Measurements from ENCODE around the gene TEKTIP1. TPM values are rescaled to one million over a fixed set of nuclear protein-coding genes. Genes with fewer than 3 reads are reported as not detected.
"Not testable (repeated sequence)": the region's sequence is repeated elsewhere in the genome, so short reads cannot be mapped to it uniquely, and the experiment has no call there.

TEKTIP1 gene
- total and polyA plus RNA-seq, 10 of the 15 experiments (the other 5 are each of a cell fraction or from before 2014, with no cell fraction given): 0.18 to 2.6 (median 0.60) TPM; not detected in 5

DNA sequence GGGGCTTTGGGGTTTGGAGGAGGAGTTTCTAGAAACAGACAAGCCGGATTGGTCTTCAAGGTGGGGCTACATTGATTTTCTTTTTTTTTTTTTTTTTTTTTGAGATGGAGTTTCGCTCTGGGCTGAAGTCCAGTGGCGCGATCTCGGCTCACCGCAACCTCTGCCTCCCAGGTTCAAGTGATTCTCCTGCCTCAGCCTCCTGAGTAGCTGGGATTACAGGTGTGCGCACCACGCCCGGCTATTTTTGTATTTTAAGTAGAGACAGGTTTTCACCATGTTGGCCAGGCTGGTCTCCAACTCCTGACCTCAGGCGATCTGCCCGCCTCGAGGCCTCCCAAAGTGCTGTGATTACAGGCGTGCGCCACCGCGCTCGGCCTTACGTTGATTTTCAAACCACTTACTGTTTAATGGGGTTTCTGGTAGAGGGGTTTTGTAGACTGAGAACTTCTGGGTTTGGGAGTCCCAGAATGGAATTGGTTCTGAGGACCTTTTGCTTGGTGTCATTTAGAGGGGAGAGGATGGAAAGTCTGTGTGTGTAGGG lies 30.8 kb upstream of the TEKTIP1 start:
- RAD21 ChIA-PET (ENCODE audit: unreplicated experiment): interaction anchor here (0.7 kb wide), 1 partner anchor 1283 kb away, joined by 3 read pairs; no protein-coding TSS in a partner anchor
- H4K20me1 ChIP-seq (ENCODE audit: control insufficient read depth, insufficient read depth); DNase-seq (ENCODE audit: low read depth, low spot score); H3K4me3 ChIP-seq; H3K27me3 ChIP-seq (replicated peaks in 1 of 2; ENCODE audit: control insufficient read depth in 2 of 2, insufficient read depth in 2 of 2, low read length in 1 of 2); FAIRE-seq; intact Hi-C loops (cut with micrococcal nuclease; ENCODE audit: unreplicated experiment); in situ Hi-C loops (cut with MboI); H3K4me2 ChIP-seq (ENCODE audit: control insufficient read depth, insufficient read depth); CTCF ChIA-PET; BruUV-seq (replicated peaks); H3K9me3 ChIP-seq (replicated peaks; ENCODE audit: control insufficient read depth, insufficient read depth, low read length); H2AFZ ChIP-seq (ENCODE audit: control insufficient read depth, low read depth, low read length); SMC1A ChIA-PET (ENCODE audit: uncharacterized antibody, unreplicated experiment); H3K36me3 ChIP-seq (ENCODE audit: control insufficient read depth in 2 of 2, insufficient read depth in 2 of 2, low read length in 1 of 2); H3K4me1 ChIP-seq (ENCODE audit: control insufficient read depth, insufficient read depth, low read length); ATAC-seq; POLR2A ChIA-PET; H3K9ac ChIP-seq (ENCODE audit: control insufficient read depth, insufficient read depth, low read length); H3K27ac ChIP-seq (ENCODE audit: control insufficient read depth, insufficient read depth): not testable (repeated sequence)
- WGBS (ENCODE audit: insufficient coverage, insufficient replicate concordance, low lambda C conversion rate, missing lambda C conversion rate): 89% methylated on average over 14 of the region's 18 CpGs
- H3K79me2 ChIP-seq (ENCODE audit: control insufficient read depth, insufficient read depth, low read length): peaks cover 46% of the 10 kb centered on the region

DNA sequence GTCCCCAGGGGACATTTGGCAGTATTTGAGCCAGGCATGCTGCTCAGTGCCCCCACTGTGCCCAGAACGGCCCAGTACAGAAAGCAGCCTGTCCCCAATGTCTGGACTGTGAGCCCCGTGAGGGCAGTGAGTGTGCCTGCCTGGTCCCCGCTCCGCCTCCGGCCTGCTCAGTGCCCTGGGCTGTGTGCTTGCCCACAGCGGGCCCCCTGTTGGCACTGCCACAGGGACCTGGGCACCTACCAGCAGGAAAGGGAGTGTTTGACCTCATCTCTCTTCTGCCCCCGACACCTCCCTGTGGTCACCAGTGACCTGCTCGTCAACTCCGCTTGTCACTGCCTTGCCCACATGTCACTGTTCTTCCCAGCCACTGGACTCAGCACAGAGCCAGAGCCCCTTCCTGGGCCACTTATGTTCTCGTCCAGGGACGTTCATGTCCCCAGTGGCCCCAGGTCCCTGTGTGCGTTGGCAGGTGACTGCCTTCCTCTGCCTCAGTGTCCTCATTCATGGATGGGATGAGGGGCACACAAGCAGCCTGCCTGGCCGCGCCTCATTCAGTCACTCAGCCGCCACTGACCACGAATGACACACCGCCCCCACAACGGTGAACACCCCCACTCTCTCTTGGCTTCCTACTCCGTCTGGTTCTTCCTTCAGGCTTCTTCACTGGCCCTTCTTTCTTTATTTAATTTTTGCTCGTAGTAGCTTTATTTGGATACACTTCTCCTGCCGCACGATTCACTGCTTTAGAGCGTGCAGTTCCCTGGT lies 30.0 kb upstream of the TEKTIP1 start:
- ChIA-PET POLR2A (no interaction called here), RAD21 (ENCODE audit: unreplicated experiment) (no interaction called here)
- TF ChIP-seq, protein P1, sequence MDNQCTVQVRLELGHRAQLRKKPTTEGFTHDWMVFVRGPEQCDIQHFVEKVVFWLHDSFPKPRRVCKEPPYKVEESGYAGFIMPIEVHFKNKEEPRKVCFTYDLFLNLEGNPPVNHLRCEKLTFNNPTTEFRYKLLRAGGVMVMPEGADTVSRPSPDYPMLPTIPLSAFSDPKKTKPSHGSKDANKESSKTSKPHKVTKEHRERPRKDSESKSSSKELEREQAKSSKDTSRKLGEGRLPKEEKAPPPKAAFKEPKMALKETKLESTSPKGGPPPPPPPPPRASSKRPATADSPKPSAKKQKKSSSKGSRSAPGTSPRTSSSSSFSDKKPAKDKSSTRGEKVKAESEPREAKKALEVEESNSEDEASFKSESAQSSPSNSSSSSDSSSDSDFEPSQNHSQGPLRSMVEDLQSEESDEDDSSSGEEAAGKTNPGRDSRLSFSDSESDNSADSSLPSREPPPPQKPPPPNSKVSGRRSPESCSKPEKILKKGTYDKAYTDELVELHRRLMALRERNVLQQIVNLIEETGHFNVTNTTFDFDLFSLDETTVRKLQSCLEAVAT (IDR thresholded peaks at IDR 0.05): no peak
- TF ChIP-seq EGR1 (IDR thresholded peaks at IDR 0.05; ENCODE audit: borderline replicate concordance in 1 of 2, low read depth in 2 of 2, low read length in 2 of 2) (0 out of 3 replicates have a peak, but pooled peaks of 1 of the 2 experiments have one; percentile 6), IRF3 (IDR thresholded peaks at IDR 0.05) (no peak), MTA3 (IDR thresholded peaks at IDR 0.05; ENCODE audit: borderline replicate concordance, low read length) (no peak), ZBTB33 (IDR thresholded peaks at IDR 0.05) (peak; percentile 59; the same call in 1 of the 2 replicates), RB1 (IDR thresholded peaks at IDR 0.05; ENCODE audit: borderline replicate concordance) (no peak), BMI1 (IDR thresholded peaks at IDR 0.05; ENCODE audit: borderline replicate concordance) (no peak)
- TF ChIP-seq, protein P2, sequence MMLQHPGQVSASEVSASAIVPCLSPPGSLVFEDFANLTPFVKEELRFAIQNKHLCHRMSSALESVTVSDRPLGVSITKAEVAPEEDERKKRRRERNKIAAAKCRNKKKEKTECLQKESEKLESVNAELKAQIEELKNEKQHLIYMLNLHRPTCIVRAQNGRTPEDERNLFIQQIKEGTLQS (IDR thresholded peaks at IDR 0.05; ENCODE audit: borderline replicate concordance, extremely low read depth, low read depth, low read length): no peak

More for the DNA sequence above, 30.0 kb upstream of the TEKTIP1 start:
- WGBS (ENCODE audit: insufficient coverage, insufficient replicate concordance, low lambda C conversion rate, missing lambda C conversion rate): 96% methylated on average over 23 of the region's 23 CpGs
- ChIA-PET SMC1A (ENCODE audit: uncharacterized antibody, unreplicated experiment) (no interaction called here), CTCF (no interaction called here)
- Histone ChIP-seq H4K20me1 (ENCODE audit: control insufficient read depth, insufficient read depth) (no peaks in the 10 kb centered on the region), H3K9ac (ENCODE audit: control insufficient read depth, insufficient read depth, low read length) (no peak overlapping the region), H3K4me2 (ENCODE audit: control insufficient read depth, insufficient read depth) (peak overlapping the region; percentile 25; the same call in 1 of the 2 replicates), H3K79me2 (ENCODE audit: control insufficient read depth, insufficient read depth, low read length) (peaks cover 46% of the 10 kb centered on the region), H3K27ac (ENCODE audit: control insufficient read depth, insufficient read depth) (no peak overlapping the region), H3K4me1 (ENCODE audit: control insufficient read depth, insufficient read depth, low read length) (peaks cover 7% of the 10 kb centered on the region), H3K36me3 (ENCODE audit: control insufficient read depth in 2 of 2, insufficient read depth in 2 of 2, low read length in 1 of 2) (peaks cover 0 to 1% of the 10 kb centered on the region in 2 experiments; a peak in 3 of 4 replicates), H3K4me3 (no peak overlapping the region), H2AFZ (ENCODE audit: control insufficient read depth, low read depth, low read length) (no peak overlapping the region), H3K27me3 (replicated peaks in 1 of 2; ENCODE audit: control insufficient read depth in 2 of 2, insufficient read depth in 2 of 2, low read length in 1 of 2) (no peaks in the 10 kb centered on the region), H3K9me3 (replicated peaks; ENCODE audit: control insufficient read depth, insufficient read depth, low read length) (no peaks in the 10 kb centered on the region)
- FAIRE-seq (no peak), DNase-seq (ENCODE audit: low read depth, low spot score) (no peak), ATAC-seq (no peak)
- no TSS peak for BruUV-seq (replicated peaks)
- in situ Hi-C loops (cut with MboI) (no loop called here), intact Hi-C loops (cut with micrococcal nuclease; ENCODE audit: unreplicated experiment) (no loop called here)
